GM18867 (cell line): Measurements from ENCODE around the gene DFFA.
"Not testable (repeated sequence)": the region's sequence is repeated elsewhere in the genome, so short reads cannot be mapped to it uniquely, and the experiment has no call there.

Source experiments
- ATAC-seq: cut with Tn5 transposase; IDR thresholded peaks from one replicate; pipeline ENCODE4 v1.9.1; 2021; ENCODE audit warnings: mild to moderate bottlenecking, moderate library complexity; ENCODE audit not compliant: unreplicated experiment

The DFFA gene

GRCh38 chr1:10506046-10506676 is 33.8 kb upstream of the DFFA start:
- not testable (repeated sequence) for ATAC-seq

- no peak for ATAC-seq
Observed at GRCh38 chr1:10504249-10504648, 31.9 kb upstream of the DFFA start.

- no peak for ATAC-seq
Observed at GRCh38 chr1:10502206-10502605, 29.9 kb upstream of the DFFA start.

GRCh38 chr1:10498231-10498630 is 25.9 kb upstream of the DFFA start:
- ATAC-seq = no peak

GRCh38 chr1:10497109-10497508 is 24.8 kb upstream of the DFFA start:
- no peak for ATAC-seq

- ATAC-seq = no peak
Observed at GRCh38 chr1:10495952-10496351, 23.6 kb upstream of the DFFA start.

- no peak for ATAC-seq
Observed at GRCh38 chr1:10495475-10495817, 23.1 kb upstream of the DFFA start.

GRCh38 chr1:10494754-10495474 is 22.6 kb upstream of the DFFA start:
- peak; percentile 74 for ATAC-seq

- no peak for ATAC-seq
Observed at GRCh38 chr1:10494418-10494753, 22.1 kb upstream of the DFFA start.

GRCh38 chr1:10490286-10490970 is 18.1 kb upstream of the DFFA start:
- no peak for ATAC-seq

- ATAC-seq = no peak
Observed at GRCh38 chr1:10489291-10490055, 17.1 kb upstream of the DFFA start.

GRCh38 chr1:10484521-10484920 is 12.2 kb upstream of the DFFA start:
- no peak for ATAC-seq

- no peak for ATAC-seq
Observed at GRCh38 chr1:10480614-10481013, 8.3 kb upstream of the DFFA start.

GRCh38 chr1:10479296-10479695 is 7.0 kb upstream of the DFFA start:
- no peak for ATAC-seq

- ATAC-seq = no peak
Observed at GRCh38 chr1:10475510-10475909, 3.2 kb upstream of the DFFA start.

GRCh38 chr1:10474613-10475507 is 2.5 kb upstream of the DFFA start, which contains the start of gene PEX14:
TSS of gene PEX14 (plus strand) at chr1:10474950. CDS start at chr1:10474967, 17 bp downstream.
- peak; percentile 62 for ATAC-seq

- not testable (repeated sequence) for ATAC-seq
Observed at GRCh38 chr1:10474309-10474612, 1.9 kb upstream of the DFFA start.

- ATAC-seq = no peak
Observed at GRCh38 chr1:10473145-10473765, 926 bp upstream of the DFFA start.

GRCh38 chr1:10471411-10472219 is 714 bp downstream of the DFFA start:
- ATAC-seq = no peak
